ENCODE measurements around the gene PSMB2. TPM values are rescaled to one million over a fixed set of nuclear protein-coding genes. Genes with fewer than 3 reads are reported as not detected.

Gene PSMB2
- total and polyA plus RNA-seq, 2 of the 8 experiments (the other 6 are each of a cell fraction or from before 2014, with no cell fraction given): 91.4 to 101 TPM

GRCh38 chr1:35556484-35557117, 84.7 kb downstream of the PSMB2 start:
- Histone ChIP-seq H3K79me1 (ENCODE audit: low read depth, low read length) (peaks cover 3% of the 10 kb centered on the region), H3K4me2 (ENCODE audit: insufficient read depth in 1 of 2, low read depth in 2 of 2, low read length in 2 of 2) (peak overlapping the region; percentile 85 to 92), H2AFZ (ENCODE audit: low read length) (no peak overlapping the region), H3K27ac (ENCODE audit: low read depth, low read length) (peak overlapping the region; percentile 96; the same call in 1 of the 2 replicates), H2BK20ac (ENCODE audit: low read length) (no peak overlapping the region), H2BK15ac (ENCODE audit: low read length) (no peak overlapping the region), H3K14ac (ENCODE audit: insufficient read length) (no peak overlapping the region), H3K9me3 (ENCODE audit: insufficient read depth in 2 of 2, low read depth in 1 of 2, low read length in 1 of 2) (no peaks in the 10 kb centered on the region), H3K23me2 (ENCODE audit: low read depth, low read length) (peaks cover 7% of the 10 kb centered on the region; the same call in 1 of the 2 replicates), H3K27me3 (replicated peaks in 1 of 4; ENCODE audit: control insufficient read depth in 3 of 4, extremely low read depth in 1 of 4, insufficient read depth in 3 of 4, low read length in 3 of 4) (no peaks in the 10 kb centered on the region), H4K8ac (ENCODE audit: extremely low read depth, insufficient read depth, low read length) (no peak overlapping the region), H3K4ac (replicated peaks; ENCODE audit: insufficient read length, low read depth, low read length) (no peak overlapping the region), H3K4me1 (replicated peaks in 1 of 4; ENCODE audit: control insufficient read depth in 3 of 4, insufficient read depth in 4 of 4, low read length in 3 of 4) (peaks cover 7 to 20% (median 16%) of the 10 kb centered on the region in 4 experiments; a peak in 6 of 7 replicates), H3K36me3 (ENCODE audit: control insufficient read depth in 2 of 4, insufficient read depth in 4 of 4, low read length in 3 of 4) (peaks cover 0 to 38% (median 10%) of the 10 kb centered on the region in 4 experiments; a peak in 5 of 8 replicates), H4K5ac (ENCODE audit: insufficient read length, low read depth, low read length) (no peak overlapping the region), H2BK120ac (replicated peaks; ENCODE audit: low read depth, low read length) (no peak overlapping the region), H3K79me2 (ENCODE audit: control insufficient read depth in 1 of 2, insufficient read depth in 2 of 2, low read length in 2 of 2) (peaks cover 4 to 51% of the 10 kb centered on the region in 2 experiments; a peak in 3 of 4 replicates), H3K18ac (ENCODE audit: extremely low read depth, low read length) (peak overlapping the region; percentile 39; the same call in 1 of the 2 replicates), H2BK5ac (ENCODE audit: low read depth, low read length) (peak overlapping the region; percentile 99; the same call in 1 of the 2 replicates), H2BK12ac (ENCODE audit: low read depth, low read length) (no peak overlapping the region), H3K4me3 (ENCODE audit: extremely low read depth in 1 of 4, insufficient read depth in 2 of 4, low read depth in 3 of 4, low read length in 4 of 4) (peak overlapping the region; percentile 72 to 91 (median 80)), H2AK5ac (ENCODE audit: low read depth, low read length) (no peak overlapping the region), H4K20me1 (replicated peaks in 1 of 2; ENCODE audit: control insufficient read depth in 1 of 2, insufficient read depth in 2 of 2, low read length in 2 of 2) (peaks cover 0 to 10% of the 10 kb centered on the region in 2 experiments), H4K91ac (replicated peaks; ENCODE audit: insufficient read length, low read length) (no peak overlapping the region), H3K23ac (ENCODE audit: insufficient read length) (no peak overlapping the region), H3K56ac (replicated peaks; ENCODE audit: insufficient read length, low read depth, low read length) (no peak overlapping the region), H3K9ac (replicated peaks in 1 of 4; ENCODE audit: extremely low read depth in 1 of 4, low read depth in 3 of 4, low read length in 3 of 4) (peak overlapping the region; percentile 26 to 93 (median 78); a peak in 6 of 7 replicates)
- DNase-seq (ENCODE audit: low read depth in 1 of 2, low spot score in 2 of 2) (no peak), FAIRE-seq (no peak)
- ChIA-PET POLR2A (ENCODE audit: partially characterized antibody) (interaction anchor here (0.6 to 2.8 kb wide), 16 partner anchors 8 to 370 kb away, joined by 3 to 22 read pairs (median 3); partner anchors contain the start of gene TFAP2E), CTCF (ENCODE audit: partially characterized antibody) (interaction anchor here (0.6 to 7.6 kb wide), 8 partner anchors 9 to 258 kb away, joined by 3 to 72 read pairs (median 4); partner anchors contain the start of gene TFAP2E)
- peak; percentile 53 for TF ChIP-seq SAP30 (IDR thresholded peaks at IDR 0.05; ENCODE audit: insufficient read depth, insufficient replicate concordance, low read length)
- TF ChIP-seq RAD21 (IDR thresholded peaks at IDR 0.05 in 1 of 2, conservative IDR thresholded peaks at IDR 0.05 in 1 of 2; ENCODE audit: low read depth in 2 of 2, low read length in 2 of 2): peak in 1 of 2 experiments; percentile 15; a peak in 1 of 4 replicates
- TF ChIP-seq KDM4A (IDR thresholded peaks at IDR 0.05; ENCODE audit: low read depth, low read length, severe bottlenecking): no peak
- TF ChIP-seq TBP (IDR thresholded peaks at IDR 0.05; ENCODE audit: low read depth, low read length): no peak
- TF ChIP-seq POLR2A (IDR thresholded peaks at IDR 0.05; ENCODE audit: control extremely low read depth in 1 of 2, low read depth in 2 of 2, low read length in 2 of 2): 0 out of 3 replicates have a peak, but pooled peaks of 1 of the 2 experiments have one; percentile 3
- WGBS, 2 experiments (ENCODE audit: extremely low coverage in 1 of 2, insufficient coverage in 1 of 2, insufficient read length in 1 of 2, insufficient replicate concordance in 2 of 2, low coverage in 1 of 2, low lambda C conversion rate in 2 of 2, missing lambda C conversion rate in 1 of 2): 6% methylated on average over 17 of the region's 17 CpGs; no CpG with 5 or more reads in 1 of the 2 experiments

All from H1 (cell line).